Panc1 (cell line): ENCODE data around the gene DCXR. TPM values are rescaled to one million over a fixed set of nuclear protein-coding genes. Genes with fewer than 3 reads are reported as not detected.

ENCODE experiments used
- ATAC-seq: fragments of 200-7000 bp; cut with Tn5 transposase; 2 replicates; pipeline ENCODE4 v1.9.1; 2020; ENCODE audit warnings: mild to moderate bottlenecking, moderate library complexity
- BruUV-seq: library from RNA; stranded (reverse); fragments of 400-500 nt; replicated peaks from 2 replicates; lab custom pipeline; 2021; lab: Mats Ljungman, UMichigan
- CTCF ChIA-PET: fragments of 300-600 bp; sonication (Branson Sonifier 250); formaldehyde crosslinking; loops from one replicate; lab custom pipeline; 2022; ENCODE audit warnings: antibody characterized with exemption; lab: Charles Lee
- POLR2A ChIA-PET: fragments of 300-600 bp; sonication (Branson Sonifier 250); formaldehyde crosslinking; loops from one replicate; lab custom pipeline; 2022; ENCODE audit warnings: antibody characterized with exemption; lab: Charles Lee
- DNase-seq: peaks from one replicate; pipeline ENCODE4 v3.0.0-alpha.2; 2010; ENCODE audit warnings: low read depth, low spot score
- H3K27ac ChIP-seq: 2 replicates; pipeline ENCODE4 v1.5.1; 2011; ENCODE audit warnings: mild to moderate bottlenecking, low read length, inconsistent platforms
- H3K27me3 ChIP-seq: fragments of 200-500 bp; sonication (Bioruptor generic); 2 replicates; pipeline ENCODE4 v1.6.0; 2014; ENCODE audit warnings: low read length, inconsistent platforms; ENCODE audit not compliant: control insufficient read depth, insufficient read depth
- H3K36me3 ChIP-seq: fragments of 200-500 bp; sonication (Bioruptor generic); 2 replicates; pipeline ENCODE4 v1.5.1; 2014; ENCODE audit warnings: inconsistent platforms, mild to moderate bottlenecking, low read length, moderate library complexity; ENCODE audit not compliant: control insufficient read depth, insufficient read depth
- H3K4me1 ChIP-seq: 2 replicates; pipeline ENCODE4 v1.5.1; 2011; ENCODE audit warnings: inconsistent platforms, mild to moderate bottlenecking, low read length, moderate library complexity; ENCODE audit not compliant: control insufficient read depth, insufficient read depth
- H3K4me3 ChIP-seq, 2 experiments: 2 replicates each; pipeline ENCODE4 v1.5.1; 2011 to 2012; ENCODE audit warnings: low read depth in 2 of 2, low read length in 2 of 2, mild to moderate bottlenecking in 2 of 2, inconsistent platforms in 1 of 2, moderate library complexity in 1 of 2
- H3K9me3 ChIP-seq: fragments of 200-500 bp; sonication (Bioruptor generic); 2 replicates; pipeline ENCODE4 v1.5.1; 2014; ENCODE audit warnings: low read depth, mild to moderate bottlenecking, inconsistent platforms, low read length, moderate library complexity; ENCODE audit not compliant: control insufficient read depth, insufficient read depth
- POLR2AphosphoS5 ChIP-seq: IDR thresholded peaks from 2 replicates; pipeline ENCODE4 v1.6.1; 2012; ENCODE audit warnings: mild to moderate bottlenecking, low read depth, low read length, moderate library complexity
- SIN3A ChIP-seq: IDR thresholded peaks from 2 replicates; pipeline ENCODE4 v1.6.1; 2012; ENCODE audit warnings: low read depth, mild to moderate bottlenecking, low read length, moderate library complexity, borderline replicate concordance; ENCODE audit not compliant: insufficient read depth
- TCF7L2 ChIP-seq: IDR thresholded peaks from 2 replicates; pipeline ENCODE4 v1.6.1; 2011; ENCODE audit warnings: mild to moderate bottlenecking, low read depth, low read length, inconsistent platforms
- in situ Hi-C: cut with HindIII; loops from 2 replicates; pipeline ENCODE4 v1.10.0; 2016; ENCODE audit warnings: low sequenced_read_pairs, low pct_unique_long_range_greater_than_20kb
- intact Hi-C: fragments of 100-400 bp; cut with micrococcal nuclease; formaldehyde crosslinking; loops from one replicate; pipeline ENCODE4 v1.10.0; 2022; ENCODE audit not compliant: unreplicated experiment
- total RNA-seq: library from RNA; stranded (reverse); gene quantifications from one replicate; pipeline ENCODE4 v1.2.1, GENCODE V29; 2021; ENCODE audit not compliant: unreplicated experiment
- TF ChIP-seq, protein P1 (sequence below), 2 experiments: IDR thresholded peaks; 2 replicates each; pipeline ENCODE4 v1.6.1; 2011 to 2012; ENCODE audit warnings: low read depth in 2 of 2, control low read depth in 1 of 2, low read length in 1 of 2, mild to moderate bottlenecking in 1 of 2, moderate library complexity in 1 of 2; ENCODE audit not compliant: insufficient read depth in 1 of 2
- TF ChIP-seq, protein P2 (sequence below): fragments of 450-650 bp; IDR thresholded peaks from 2 replicates; pipeline ENCODE4 v1.5.1; 2017; ENCODE audit warnings: mild to moderate bottlenecking

Gene DCXR
- total RNA-seq, 1 experiment from 2014 or later, result 128 TPM

DNA sequence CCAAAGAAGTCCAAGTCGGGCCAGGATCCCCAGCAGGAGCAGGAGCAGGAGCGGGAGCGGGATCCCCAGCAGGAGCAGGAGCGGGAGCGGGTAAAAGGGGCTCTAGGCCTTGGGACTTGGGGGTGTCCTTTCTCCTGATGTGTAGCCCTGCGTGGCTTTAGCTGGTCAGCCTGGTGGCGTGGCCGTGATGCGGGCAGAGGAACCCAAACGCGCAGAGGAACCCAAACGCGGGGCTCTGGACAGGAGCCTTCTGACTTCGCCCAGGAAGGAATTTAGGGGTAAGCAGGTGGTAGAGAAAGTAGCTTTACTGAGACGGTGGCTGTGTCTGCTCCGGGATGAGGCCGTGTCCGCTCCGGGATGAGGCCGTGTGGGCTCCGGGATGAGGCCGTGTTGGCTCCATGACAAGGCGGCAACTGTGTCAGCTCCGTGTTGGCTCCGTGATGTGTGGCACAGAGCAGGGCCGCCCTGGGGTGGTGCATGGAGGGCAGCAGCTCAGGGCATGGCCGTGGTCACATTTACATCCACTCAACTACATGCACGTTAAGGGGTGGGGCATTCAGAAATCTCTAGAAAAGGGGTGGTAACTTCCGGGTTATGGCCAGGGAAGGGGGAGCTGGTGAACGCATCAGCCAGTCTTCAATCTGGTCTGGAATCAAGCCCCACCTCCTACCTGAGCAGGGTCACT, 40.6 kb downstream of the DCXR start:
- in situ Hi-C loops (no loop called here), intact Hi-C loops (no loop called here)
- Histone ChIP-seq H3K27ac (no peak overlapping the region), H3K4me1 (peaks cover 9% of the 10 kb centered on the region), H3K27me3 (no peaks in the 10 kb centered on the region), H3K36me3 (no peaks in the 10 kb centered on the region), H3K4me3 (no peak overlapping the region), H3K9me3 (no peaks in the 10 kb centered on the region)
- ATAC-seq (no peak), DNase-seq (no peak)
- BruUV-seq, result TSS peak; percentile 46
- TF ChIP-seq TCF7L2, result no peak
- TF ChIP-seq, protein P1, sequence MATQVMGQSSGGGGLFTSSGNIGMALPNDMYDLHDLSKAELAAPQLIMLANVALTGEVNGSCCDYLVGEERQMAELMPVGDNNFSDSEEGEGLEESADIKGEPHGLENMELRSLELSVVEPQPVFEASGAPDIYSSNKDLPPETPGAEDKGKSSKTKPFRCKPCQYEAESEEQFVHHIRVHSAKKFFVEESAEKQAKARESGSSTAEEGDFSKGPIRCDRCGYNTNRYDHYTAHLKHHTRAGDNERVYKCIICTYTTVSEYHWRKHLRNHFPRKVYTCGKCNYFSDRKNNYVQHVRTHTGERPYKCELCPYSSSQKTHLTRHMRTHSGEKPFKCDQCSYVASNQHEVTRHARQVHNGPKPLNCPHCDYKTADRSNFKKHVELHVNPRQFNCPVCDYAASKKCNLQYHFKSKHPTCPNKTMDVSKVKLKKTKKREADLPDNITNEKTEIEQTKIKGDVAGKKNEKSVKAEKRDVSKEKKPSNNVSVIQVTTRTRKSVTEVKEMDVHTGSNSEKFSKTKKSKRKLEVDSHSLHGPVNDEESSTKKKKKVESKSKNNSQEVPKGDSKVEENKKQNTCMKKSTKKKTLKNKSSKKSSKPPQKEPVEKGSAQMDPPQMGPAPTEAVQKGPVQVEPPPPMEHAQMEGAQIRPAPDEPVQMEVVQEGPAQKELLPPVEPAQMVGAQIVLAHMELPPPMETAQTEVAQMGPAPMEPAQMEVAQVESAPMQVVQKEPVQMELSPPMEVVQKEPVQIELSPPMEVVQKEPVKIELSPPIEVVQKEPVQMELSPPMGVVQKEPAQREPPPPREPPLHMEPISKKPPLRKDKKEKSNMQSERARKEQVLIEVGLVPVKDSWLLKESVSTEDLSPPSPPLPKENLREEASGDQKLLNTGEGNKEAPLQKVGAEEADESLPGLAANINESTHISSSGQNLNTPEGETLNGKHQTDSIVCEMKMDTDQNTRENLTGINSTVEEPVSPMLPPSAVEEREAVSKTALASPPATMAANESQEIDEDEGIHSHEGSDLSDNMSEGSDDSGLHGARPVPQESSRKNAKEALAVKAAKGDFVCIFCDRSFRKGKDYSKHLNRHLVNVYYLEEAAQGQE (IDR thresholded peaks at IDR 0.05; ENCODE audit: insufficient read depth in 1 of 2, low read depth in 2 of 2, low read length in 1 of 2), result no peak
- TF ChIP-seq POLR2AphosphoS5, result no peak
- TF ChIP-seq, protein P2, sequence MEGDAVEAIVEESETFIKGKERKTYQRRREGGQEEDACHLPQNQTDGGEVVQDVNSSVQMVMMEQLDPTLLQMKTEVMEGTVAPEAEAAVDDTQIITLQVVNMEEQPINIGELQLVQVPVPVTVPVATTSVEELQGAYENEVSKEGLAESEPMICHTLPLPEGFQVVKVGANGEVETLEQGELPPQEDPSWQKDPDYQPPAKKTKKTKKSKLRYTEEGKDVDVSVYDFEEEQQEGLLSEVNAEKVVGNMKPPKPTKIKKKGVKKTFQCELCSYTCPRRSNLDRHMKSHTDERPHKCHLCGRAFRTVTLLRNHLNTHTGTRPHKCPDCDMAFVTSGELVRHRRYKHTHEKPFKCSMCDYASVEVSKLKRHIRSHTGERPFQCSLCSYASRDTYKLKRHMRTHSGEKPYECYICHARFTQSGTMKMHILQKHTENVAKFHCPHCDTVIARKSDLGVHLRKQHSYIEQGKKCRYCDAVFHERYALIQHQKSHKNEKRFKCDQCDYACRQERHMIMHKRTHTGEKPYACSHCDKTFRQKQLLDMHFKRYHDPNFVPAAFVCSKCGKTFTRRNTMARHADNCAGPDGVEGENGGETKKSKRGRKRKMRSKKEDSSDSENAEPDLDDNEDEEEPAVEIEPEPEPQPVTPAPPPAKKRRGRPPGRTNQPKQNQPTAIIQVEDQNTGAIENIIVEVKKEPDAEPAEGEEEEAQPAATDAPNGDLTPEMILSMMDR, result no peak
- TF ChIP-seq SIN3A, result no peak
- ChIA-PET CTCF (interaction anchor here (0.6 to 1.3 kb wide), 2 partner anchors 23 to 281 kb away, joined by 3 to 5 read pairs; no protein-coding TSS in a partner anchor), POLR2A (interaction anchor here (0.6 kb wide), 1 partner anchor 27 kb away, joined by 6 read pairs; no protein-coding TSS in a partner anchor)

DNA sequence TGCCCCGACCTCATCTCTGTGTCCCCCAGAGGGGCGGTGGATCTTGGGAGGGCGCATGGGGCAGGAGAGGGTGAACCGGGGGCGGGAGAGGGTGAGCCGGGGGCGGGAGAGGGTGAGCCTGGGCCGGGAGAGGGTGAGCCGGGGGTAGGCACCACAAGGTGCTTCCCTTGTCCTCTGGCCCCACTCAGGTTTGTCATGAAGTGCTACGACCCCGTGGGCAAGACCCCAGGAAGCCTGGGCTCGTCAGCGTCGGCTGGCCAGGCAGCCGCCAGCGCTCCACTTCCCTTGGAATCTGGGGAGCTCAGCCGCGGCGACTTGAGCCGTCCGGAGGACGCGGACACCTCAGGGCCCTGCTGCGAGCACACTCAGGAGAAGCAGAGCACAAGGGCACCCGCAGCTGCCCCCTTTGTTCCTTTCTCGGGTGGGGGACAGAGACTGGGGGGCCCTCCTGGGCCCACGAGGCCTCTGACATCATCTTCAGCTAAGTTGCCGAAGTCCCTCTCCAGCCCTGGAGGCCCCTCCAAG, 41.2 kb downstream of the DCXR start:
- POLR2A ChIA-PET, result interaction anchor here (0.7 kb wide), 1 partner anchor 17 kb away, joined by 3 read pairs; no protein-coding TSS in a partner anchor
- in situ Hi-C loops, result no loop called here
- TF ChIP-seq, protein P2, result no peak
- TF ChIP-seq, protein P1 (IDR thresholded peaks at IDR 0.05; ENCODE audit: insufficient read depth in 1 of 2, low read depth in 2 of 2, low read length in 1 of 2), result no peak
- TF ChIP-seq POLR2AphosphoS5 (no peak), TCF7L2 (no peak), SIN3A (no peak)

More for the DNA sequence above, 41.2 kb downstream of the DCXR start:
- ATAC-seq, result no peak
- CTCF ChIA-PET, result interaction anchor here (1.3 kb wide), 1 partner anchor 24 kb away, joined by 3 read pairs; no protein-coding TSS in a partner anchor
- H3K36me3 ChIP-seq, result no peaks in the 10 kb centered on the region
- intact Hi-C loops, result no loop called here
- no peaks in the 10 kb centered on the region for H3K27me3 ChIP-seq
- DNase-seq, result no peak
- H3K9me3 ChIP-seq, result no peaks in the 10 kb centered on the region
- H3K4me1 ChIP-seq, result peaks cover 15% of the 10 kb centered on the region
- BruUV-seq, result no TSS peak
- no peak overlapping the region for H3K27ac ChIP-seq
- H3K4me3 ChIP-seq, result no peak overlapping the region
